ENCODE data around the gene MTARC2. TPM values are rescaled to one million over a fixed set of nuclear protein-coding genes. Genes with fewer than 3 reads are reported as not detected.
A peak's percentile ranks its signal among the peaks of the same experiment; 100 is the strongest.

MTARC2 gene
- total and polyA plus RNA-seq, 2 of the 13 experiments (the other 11 are each of a cell fraction or from before 2014, with no cell fraction given): 8.5 to 10.1 TPM

DNA sequence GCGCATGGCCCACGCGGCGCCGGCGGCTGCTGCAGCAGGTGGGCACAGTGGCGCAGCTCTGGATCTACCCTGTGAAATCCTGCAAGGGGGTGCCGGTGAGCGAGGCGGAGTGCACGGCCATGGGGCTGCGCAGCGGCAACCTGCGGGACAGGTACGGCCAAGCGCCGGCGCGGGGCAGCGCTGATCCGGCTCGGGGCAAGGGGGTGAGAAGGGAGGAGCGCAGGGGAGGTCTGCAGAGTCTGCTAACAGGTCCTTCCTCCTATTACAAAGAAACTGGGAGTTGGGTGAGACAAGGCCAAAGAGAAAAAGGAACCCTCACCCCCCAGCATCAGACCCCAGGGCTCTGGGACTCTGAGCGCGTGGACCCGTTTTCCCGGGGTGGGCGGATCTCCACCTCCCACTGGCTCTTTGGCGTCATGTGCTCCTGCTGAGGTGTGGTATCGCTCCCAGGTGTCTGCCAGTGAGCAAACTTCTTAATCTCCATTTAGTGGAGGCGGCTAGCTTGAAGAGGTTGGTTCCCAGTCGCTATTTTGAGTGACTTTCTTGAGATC, 39.0 kb downstream of the MTARC2 start (continued):
- TF ChIP-seq, protein P1, sequence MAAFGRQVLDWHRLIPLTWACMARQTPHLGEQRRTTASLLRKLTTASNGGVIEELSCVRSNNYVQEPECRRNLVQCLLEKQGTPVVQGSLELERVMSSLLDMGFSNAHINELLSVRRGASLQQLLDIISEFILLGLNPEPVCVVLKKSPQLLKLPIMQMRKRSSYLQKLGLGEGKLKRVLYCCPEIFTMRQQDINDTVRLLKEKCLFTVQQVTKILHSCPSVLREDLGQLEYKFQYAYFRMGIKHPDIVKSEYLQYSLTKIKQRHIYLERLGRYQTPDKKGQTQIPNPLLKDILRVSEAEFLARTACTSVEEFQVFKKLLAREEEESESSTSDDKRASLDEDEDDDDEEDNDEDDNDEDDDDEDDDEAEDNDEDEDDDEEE (CRISPR knock-in tag; IDR thresholded peaks at IDR 0.05): peak; percentile 55; the same call in 1 of the 2 replicates
- TF ChIP-seq ZSCAN20 (CRISPR knock-in tag; IDR thresholded peaks at IDR 0.05; ENCODE audit: borderline replicate concordance): peak; percentile 56; the same call in 1 of the 2 replicates
- TF ChIP-seq ZNF326 (CRISPR knock-in tag; IDR thresholded peaks at IDR 0.05; ENCODE audit: borderline replicate concordance): no peak
- TF ChIP-seq ZNF850 (CRISPR knock-in tag; conservative IDR thresholded peaks at IDR 0.05): no peak
- TF ChIP-seq, protein P2, sequence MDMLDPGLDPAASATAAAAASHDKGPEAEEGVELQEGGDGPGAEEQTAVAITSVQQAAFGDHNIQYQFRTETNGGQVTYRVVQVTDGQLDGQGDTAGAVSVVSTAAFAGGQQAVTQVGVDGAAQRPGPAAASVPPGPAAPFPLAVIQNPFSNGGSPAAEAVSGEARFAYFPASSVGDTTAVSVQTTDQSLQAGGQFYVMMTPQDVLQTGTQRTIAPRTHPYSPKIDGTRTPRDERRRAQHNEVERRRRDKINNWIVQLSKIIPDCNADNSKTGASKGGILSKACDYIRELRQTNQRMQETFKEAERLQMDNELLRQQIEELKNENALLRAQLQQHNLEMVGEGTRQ (IDR thresholded peaks at IDR 0.05; ENCODE audit: low read depth, low read length): peak; percentile 75
- TF ChIP-seq, protein P2 (CRISPR knock-in tag; IDR thresholded peaks at IDR 0.05; ENCODE audit: borderline replicate concordance): peak; percentile 90; the same call in 1 of the 2 replicates
- TF ChIP-seq CC2D1A (CRISPR knock-in tag; IDR thresholded peaks at IDR 0.05): no peak
- TF ChIP-seq ZNF484 (CRISPR knock-in tag; IDR thresholded peaks at IDR 0.05; ENCODE audit: borderline replicate concordance, low read depth): no peak
- TF ChIP-seq TAF15 (IDR thresholded peaks at IDR 0.05; ENCODE audit: low read depth, low read length, poor library complexity, severe bottlenecking): no peak
- TF ChIP-seq ZNF703 (CRISPR knock-in tag; IDR thresholded peaks at IDR 0.05; ENCODE audit: borderline replicate concordance): no peak
- TF ChIP-seq ZNF709 (CRISPR knock-in tag; IDR thresholded peaks at IDR 0.05): peak; percentile 57; the same call in 1 of the 2 replicates
- TF ChIP-seq FOXJ3 (CRISPR knock-in tag; IDR thresholded peaks at IDR 0.05; ENCODE audit: borderline replicate concordance): 0 out of 2 replicates have a peak, but pooled peaks have one; percentile 26
- TF ChIP-seq RORA (CRISPR knock-in tag; IDR thresholded peaks at IDR 0.05): no peak
- TF ChIP-seq, protein P3, sequence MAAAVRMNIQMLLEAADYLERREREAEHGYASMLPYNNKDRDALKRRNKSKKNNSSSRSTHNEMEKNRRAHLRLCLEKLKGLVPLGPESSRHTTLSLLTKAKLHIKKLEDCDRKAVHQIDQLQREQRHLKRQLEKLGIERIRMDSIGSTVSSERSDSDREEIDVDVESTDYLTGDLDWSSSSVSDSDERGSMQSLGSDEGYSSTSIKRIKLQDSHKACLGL (CRISPR knock-in tag; IDR thresholded peaks at IDR 0.05): peak; percentile 51; the same call in 1 of the 2 replicates
- TF ChIP-seq NCOA5 (CRISPR knock-in tag; IDR thresholded peaks at IDR 0.05): no peak
- TF ChIP-seq, protein P4, sequence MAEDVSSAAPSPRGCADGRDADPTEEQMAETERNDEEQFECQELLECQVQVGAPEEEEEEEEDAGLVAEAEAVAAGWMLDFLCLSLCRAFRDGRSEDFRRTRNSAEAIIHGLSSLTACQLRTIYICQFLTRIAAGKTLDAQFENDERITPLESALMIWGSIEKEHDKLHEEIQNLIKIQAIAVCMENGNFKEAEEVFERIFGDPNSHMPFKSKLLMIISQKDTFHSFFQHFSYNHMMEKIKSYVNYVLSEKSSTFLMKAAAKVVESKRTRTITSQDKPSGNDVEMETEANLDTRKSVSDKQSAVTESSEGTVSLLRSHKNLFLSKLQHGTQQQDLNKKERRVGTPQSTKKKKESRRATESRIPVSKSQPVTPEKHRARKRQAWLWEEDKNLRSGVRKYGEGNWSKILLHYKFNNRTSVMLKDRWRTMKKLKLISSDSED (CRISPR knock-in tag; IDR thresholded peaks at IDR 0.05): no peak
- TF ChIP-seq AKAP8 (CRISPR knock-in tag; IDR thresholded peaks at IDR 0.05): no peak
- TF ChIP-seq SP1 (IDR thresholded peaks at IDR 0.05): no peak
- no peak for TF ChIP-seq SP1 (CRISPR knock-in tag; IDR thresholded peaks at IDR 0.05)
- TF ChIP-seq, protein P5, sequence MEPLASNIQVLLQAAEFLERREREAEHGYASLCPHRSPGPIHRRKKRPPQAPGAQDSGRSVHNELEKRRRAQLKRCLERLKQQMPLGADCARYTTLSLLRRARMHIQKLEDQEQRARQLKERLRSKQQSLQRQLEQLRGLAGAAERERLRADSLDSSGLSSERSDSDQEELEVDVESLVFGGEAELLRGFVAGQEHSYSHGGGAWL (CRISPR knock-in tag; IDR thresholded peaks at IDR 0.05): no peak
- TF ChIP-seq, protein P6, sequence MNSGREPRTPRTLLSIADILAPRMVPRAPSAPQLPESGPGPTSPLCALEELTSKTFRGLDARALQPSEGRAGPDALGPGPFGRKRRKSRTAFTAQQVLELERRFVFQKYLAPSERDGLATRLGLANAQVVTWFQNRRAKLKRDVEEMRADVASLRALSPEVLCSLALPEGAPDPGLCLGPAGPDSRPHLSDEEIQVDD (CRISPR knock-in tag; IDR thresholded peaks at IDR 0.05; ENCODE audit: borderline replicate concordance): no peak
- no peak for TF ChIP-seq EHMT2 (IDR thresholded peaks at IDR 0.05; ENCODE audit: borderline replicate concordance, low read depth, low read length)
- no peak for TF ChIP-seq ZNF354B (CRISPR knock-in tag; IDR thresholded peaks at IDR 0.05)
- no peak for TF ChIP-seq RARA (CRISPR knock-in tag; IDR thresholded peaks at IDR 0.05)
- TF ChIP-seq ZNF468 (CRISPR knock-in tag; IDR thresholded peaks at IDR 0.05): 0 out of 2 replicates have a peak, but pooled peaks have one; percentile 15
- TF ChIP-seq ZNF879 (CRISPR knock-in tag; IDR thresholded peaks at IDR 0.05): no peak

Data from HepG2 (cell line).